ENCODE data around the gene FZD10.

The FZD10 gene

GRCh38 chr12:130155416-130156073 lies 6.7 kb upstream of the FZD10 start:
- DNase-seq: no peak

GRCh38 chr12:130156652-130157275 lies 5.5 kb upstream of the FZD10 start:
- DNase-seq: no peak

DNA sequence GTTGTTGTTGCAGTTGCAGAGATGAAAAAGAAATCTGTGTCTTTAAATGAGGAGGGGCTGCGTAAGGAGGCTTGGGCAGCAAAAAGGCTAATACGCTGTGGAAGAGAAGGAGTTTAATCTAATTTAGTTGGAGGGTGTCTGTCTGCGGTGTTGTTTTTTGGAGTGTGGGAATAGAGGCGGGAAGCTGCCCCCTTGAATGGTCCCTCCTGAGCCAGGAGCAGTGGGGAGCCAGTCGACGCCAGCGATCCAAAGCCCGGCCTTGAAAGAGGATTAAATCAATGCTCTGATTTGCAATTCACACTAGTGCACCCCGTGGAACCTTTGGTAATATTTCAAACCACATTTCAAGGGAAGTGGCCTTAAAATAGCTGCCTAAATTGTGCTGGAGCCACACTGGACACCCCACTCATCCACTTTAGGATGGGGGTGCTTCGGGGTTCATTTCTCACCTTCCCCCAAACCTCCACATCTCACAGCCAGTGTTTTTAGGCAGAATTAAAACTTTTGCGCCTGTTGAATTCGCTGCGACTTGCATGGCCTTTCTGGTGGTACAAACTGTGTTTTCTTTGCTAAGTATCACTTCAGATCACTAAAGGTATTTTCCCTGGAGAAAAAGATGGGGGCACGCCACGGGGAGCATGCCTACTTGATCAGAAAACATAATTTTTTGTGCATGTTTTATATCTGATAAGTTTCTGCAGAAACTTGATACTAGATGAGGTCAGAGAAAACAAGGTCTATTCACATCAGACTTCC lies 4.1 kb upstream of the FZD10 start:
- no peak for DNase-seq

- no peak for DNase-seq
Measured at GRCh38 chr12:130158754-130159059, 3.6 kb upstream of the FZD10 start.

- no peak for DNase-seq
Measured at GRCh38 chr12:130160306-130160705, 2.0 kb upstream of the FZD10 start.

DNA sequence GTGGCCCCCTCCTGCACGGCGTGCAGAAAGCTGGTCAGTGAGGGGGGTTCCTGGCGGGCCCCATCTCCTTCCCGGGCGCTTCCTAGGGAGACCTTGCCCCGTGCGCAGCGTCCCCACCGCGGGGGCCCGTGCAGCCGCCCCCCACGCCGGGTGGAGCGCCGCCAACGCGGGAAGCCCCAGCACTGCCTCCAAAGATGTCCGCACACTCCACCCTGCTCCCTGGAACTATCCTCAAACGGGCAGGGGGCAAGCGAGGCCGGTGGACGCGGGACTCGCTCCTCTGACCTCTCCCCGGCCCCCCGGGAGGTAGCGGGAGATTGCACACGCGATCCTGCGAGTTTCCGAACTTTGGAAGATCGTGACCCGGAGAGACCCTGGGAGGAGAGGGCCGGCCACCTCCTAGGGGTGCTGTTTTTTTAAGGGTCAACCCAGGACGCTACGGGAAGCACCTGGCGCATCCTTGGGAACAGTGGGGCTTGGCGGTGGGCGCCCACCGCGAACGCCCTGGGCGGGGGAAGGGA lies 1.5 kb upstream of the FZD10 start:
- no peak for DNase-seq

DNA sequence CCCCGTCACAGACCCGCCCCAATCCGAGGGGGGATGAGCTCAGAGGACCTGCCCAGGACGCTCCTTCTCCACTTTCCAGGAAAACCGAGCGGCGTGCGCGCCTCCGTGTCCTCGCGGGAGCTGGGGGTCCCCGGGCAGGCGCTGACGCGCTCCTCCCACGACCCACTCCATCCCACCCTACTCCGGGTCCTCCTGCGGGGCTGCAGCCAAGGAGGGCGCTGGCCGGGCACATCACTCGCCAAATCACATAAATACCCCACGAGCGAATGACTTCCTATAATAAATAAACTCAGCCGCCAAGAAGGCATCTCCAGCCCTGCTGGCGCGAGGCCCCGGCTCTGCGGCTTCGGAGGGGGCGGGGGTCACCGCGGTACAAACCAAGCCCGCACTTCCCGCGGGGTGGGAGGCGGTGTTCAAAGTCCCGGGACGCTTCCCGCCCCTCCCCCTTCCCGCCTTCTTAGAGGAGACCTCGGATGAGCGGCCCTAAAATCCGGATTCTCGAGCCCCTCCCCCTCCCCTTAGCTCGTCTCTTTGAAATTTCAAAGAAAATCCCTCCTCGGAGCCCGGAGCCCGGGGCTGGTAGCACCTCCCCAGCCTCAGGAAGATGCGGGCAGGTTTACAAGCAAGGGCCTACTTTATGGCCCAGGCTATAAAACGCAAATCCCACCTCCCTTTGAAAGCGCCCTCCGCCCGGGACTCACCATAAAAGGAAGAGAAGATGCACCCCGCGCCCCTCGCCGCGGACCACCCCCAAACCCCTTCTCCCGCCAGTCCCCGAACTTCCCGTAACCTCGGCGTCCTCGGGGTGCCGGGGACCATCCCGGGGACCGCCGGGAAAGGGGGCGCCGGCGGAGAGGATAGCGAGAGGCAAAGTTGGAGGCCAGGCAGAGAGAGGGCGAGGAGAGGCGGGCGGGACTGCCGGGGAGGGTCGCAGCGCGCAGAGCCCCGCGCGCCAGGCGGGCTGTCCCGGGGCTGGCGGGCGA lies 712 bp upstream of the FZD10 start:
- DNase-seq: no peak

- DNase-seq: no peak
Measured at GRCh38 chr12:130162745-130163460, 639 bp downstream of the FZD10 start.

DNA sequence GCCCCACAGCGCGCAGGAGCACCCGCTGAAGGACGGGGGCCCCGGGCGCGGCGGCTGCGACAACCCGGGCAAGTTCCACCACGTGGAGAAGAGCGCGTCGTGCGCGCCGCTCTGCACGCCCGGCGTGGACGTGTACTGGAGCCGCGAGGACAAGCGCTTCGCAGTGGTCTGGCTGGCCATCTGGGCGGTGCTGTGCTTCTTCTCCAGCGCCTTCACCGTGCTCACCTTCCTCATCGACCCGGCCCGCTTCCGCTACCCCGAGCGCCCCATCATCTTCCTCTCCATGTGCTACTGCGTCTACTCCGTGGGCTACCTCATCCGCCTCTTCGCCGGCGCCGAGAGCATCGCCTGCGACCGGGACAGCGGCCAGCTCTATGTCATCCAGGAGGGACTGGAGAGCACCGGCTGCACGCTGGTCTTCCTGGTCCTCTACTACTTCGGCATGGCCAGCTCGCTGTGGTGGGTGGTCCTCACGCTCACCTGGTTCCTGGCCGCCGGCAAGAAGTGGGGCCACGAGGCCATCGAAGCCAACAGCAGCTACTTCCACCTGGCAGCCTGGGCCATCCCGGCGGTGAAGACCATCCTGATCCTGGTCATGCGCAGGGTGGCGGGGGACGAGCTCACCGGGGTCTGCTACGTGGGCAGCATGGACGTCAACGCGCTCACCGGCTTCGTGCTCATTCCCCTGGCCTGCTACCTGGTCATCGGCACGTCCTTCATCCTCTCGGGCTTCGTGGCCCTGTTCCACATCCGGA lies 1.4 kb downstream of the FZD10 start:
- DNase-seq: no peak

GRCh38 chr12:130164216-130164542 lies 1.9 kb downstream of the FZD10 start:
- DNase-seq: no peak

DNA sequence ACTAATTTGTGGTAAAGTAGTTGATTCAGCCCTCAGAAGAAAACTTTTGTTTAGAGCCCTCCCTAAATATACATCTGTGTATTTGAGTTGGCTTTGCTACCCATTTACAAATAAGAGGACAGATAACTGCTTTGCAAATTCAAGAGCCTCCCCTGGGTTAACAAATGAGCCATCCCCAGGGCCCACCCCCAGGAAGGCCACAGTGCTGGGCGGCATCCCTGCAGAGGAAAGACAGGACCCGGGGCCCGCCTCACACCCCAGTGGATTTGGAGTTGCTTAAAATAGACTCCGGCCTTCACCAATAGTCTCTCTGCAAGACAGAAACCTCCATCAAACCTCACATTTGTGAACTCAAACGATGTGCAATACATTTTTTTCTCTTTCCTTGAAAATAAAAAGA lies 2.7 kb downstream of the FZD10 start:
- DNase-seq: no peak

DNA sequence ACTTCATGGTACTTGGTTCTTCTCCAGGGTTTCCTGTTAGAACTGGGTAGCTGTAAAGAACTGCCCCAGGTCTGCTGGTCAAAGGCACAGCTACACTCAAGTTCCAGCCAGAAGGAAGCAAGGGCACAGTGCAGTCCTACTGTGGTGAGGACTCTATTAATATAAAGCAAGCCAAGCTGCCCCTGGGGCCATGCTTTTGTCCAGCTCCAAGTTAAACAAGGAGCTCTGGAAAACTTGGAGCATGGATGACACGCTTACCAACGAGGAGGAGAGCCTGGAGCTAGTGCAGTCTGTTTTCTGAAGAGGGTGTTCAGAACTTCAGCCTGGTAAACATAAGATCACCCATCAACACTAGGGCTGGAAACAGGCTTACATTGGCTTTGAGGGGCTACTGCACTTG lies 4.0 kb downstream of the FZD10 start:
- DNase-seq: no peak

- DNase-seq: no peak
Measured at GRCh38 chr12:130167537-130167936, 5.3 kb downstream of the FZD10 start.

DNA sequence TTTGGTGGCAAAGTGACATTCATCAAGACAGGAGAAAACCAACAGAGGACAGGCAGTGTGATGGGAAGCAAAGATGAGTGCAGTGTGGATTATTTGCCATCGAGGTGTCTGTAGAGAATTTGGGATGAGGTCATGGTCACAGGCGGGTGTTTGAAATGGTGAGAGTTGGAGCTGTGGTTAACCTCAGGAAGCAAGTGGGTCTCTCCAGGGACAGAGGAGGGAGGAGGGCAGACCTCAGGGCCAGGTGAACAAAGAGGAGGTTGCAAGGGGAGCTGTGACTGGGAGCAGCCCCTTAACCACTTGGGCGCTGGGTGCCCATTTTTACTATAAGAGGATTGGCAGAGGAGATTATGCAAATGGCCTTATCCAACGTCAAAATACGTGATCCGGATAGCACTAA lies 7.0 kb downstream of the FZD10 start:
- no peak for DNase-seq

DNA sequence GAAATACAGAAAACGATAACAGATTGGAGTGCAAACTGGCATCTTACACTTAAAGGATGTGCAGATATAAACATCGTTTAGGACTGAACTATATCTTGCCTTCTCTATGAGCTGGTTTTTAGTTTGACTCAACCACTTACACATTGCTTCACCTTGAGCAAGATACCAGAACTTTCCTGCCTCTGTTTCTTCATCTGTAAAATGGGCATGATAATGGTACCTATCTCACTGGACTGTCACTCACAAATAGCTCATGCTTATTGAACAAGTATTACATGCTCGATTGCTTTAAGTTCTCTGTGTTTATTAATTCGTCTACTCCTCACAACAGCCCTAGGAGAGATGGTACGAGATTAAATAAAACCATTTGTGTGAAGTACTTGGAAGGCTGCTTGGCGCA lies 7.7 kb downstream of the FZD10 start:
- DNase-seq: no peak

- no peak for DNase-seq
Measured at GRCh38 chr12:130170611-130171010, 8.3 kb downstream of the FZD10 start.

- no peak for DNase-seq
Measured at GRCh38 chr12:130177635-130178242, 15.5 kb downstream of the FZD10 start.

- no peak for DNase-seq
Measured at GRCh38 chr12:130178282-130178681, 16.0 kb downstream of the FZD10 start.

DNA sequence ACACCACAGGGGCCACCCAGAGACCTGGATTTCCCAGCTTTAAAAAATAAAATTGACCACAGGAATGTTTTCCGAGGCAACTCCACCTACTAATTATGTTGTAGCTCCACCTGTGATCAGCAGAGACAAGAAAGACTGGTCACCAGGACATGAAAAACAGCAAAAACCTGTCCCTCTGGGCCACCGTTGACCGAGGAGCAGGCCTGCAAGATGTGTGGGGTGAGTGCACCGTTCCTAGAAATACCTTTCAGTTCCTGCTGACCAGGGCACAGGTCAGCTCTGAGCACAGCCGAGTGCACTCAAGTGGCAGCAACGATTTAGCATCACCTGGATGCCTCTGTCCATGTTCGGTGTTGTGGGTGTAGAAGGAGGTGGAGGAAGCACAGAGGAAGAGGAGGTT lies 16.9 kb downstream of the FZD10 start:
- no peak for DNase-seq

- DNase-seq: no peak
Measured at GRCh38 chr12:130179621-130180020, 17.4 kb downstream of the FZD10 start.

- no peak for DNase-seq
Measured at GRCh38 chr12:130181211-130181610, 18.9 kb downstream of the FZD10 start.

Measured in SHP77 (cell line).